HepG2 (cell line): ENCODE measurements around the gene SHROOM2. TPM values are rescaled to one million over a fixed set of nuclear protein-coding genes. Genes with fewer than 3 reads are reported as not detected.

Experiments
- ATAC-seq: fragments of 200-7000 bp; cut with Tn5 transposase; 3 replicates; pipeline ENCODE4 v1.9.1; 2020; ENCODE audit warnings: mild to moderate bottlenecking, moderate library complexity
- BruUV-seq: library from RNA; stranded (reverse); fragments of 400-500 nt; replicated peaks from 2 replicates; lab custom pipeline; 2021; lab: Mats Ljungman, UMichigan
- CTCF ChIA-PET: fragments of 300-600 bp; formaldehyde crosslinking; extraction: SDS; loops from one replicate; lab custom pipeline; 2021; ENCODE audit warnings: low total read pairs, inconsistent platforms, low intra/inter-chr PET ratio; lab: Yijun Ruan, JAX
- POLR2A ChIA-PET: fragments of 350-600 bp; sonication (Branson Sonifier 250); formaldehyde crosslinking; loops from one replicate; lab custom pipeline; 2020; ENCODE audit warnings: antibody characterized with exemption, inconsistent platforms; lab: Yijun Ruan, JAX
- DNase-seq: peaks from one replicate; pipeline ENCODE4 v3.0.0-alpha.2; 2015; ENCODE audit warnings: low spot score
- FAIRE-seq: peaks from 3 replicates; lab custom pipeline; 2011; peaks lifted over from hg19 to GRCh38; lab: Jason Lieb, UNC
- H2AFZ ChIP-seq: one replicate; pipeline ENCODE4 v1.6.1; 2011; ENCODE audit warnings: low read length, inconsistent platforms
- H3K27ac ChIP-seq: fragments of 300-600 bp; 3 replicates; pipeline ENCODE4 v1.8.0; 2011; ENCODE audit warnings: mixed run types, mild to moderate bottlenecking, mixed read lengths, low read length, inconsistent platforms; ENCODE audit not compliant: insufficient read depth; ENCODE audit errors: extremely low read length
- H3K27me3 ChIP-seq, 2 experiments: fragments of 200-600 bp in 1 of 2; 2 replicates in 1 of 2; 3 replicates in 1 of 2; pipeline versions ENCODE4 v1.6.0 to v1.8.0; 2011; ENCODE audit warnings: low read length in 2 of 2, mild to moderate bottlenecking in 2 of 2, moderate library complexity in 2 of 2, inconsistent platforms in 1 of 2; ENCODE audit not compliant: insufficient read depth in 2 of 2, control insufficient read depth in 1 of 2
- H3K36me3 ChIP-seq, 2 experiments: fragments of 200-600 bp in 1 of 2; replicated peaks in 1 of 2; 2 replicates in 1 of 2; 3 replicates in 1 of 2; pipeline versions ENCODE4 v1.5.1 to v1.8.0; 2011; ENCODE audit warnings: low read length in 2 of 2, inconsistent platforms in 1 of 2; ENCODE audit not compliant: insufficient read depth in 2 of 2, control insufficient read depth in 1 of 2
- H3K4me1 ChIP-seq: 2 replicates; pipeline ENCODE4 v1.5.1; 2012; ENCODE audit warnings: low read length, inconsistent platforms; ENCODE audit not compliant: insufficient read depth
- H3K4me2 ChIP-seq: 2 replicates; pipeline ENCODE4 v1.6.0; 2011; ENCODE audit warnings: low read depth, low read length, inconsistent platforms
- H3K4me3 ChIP-seq, 3 experiments: fragments of 200-600 bp in 1 of 3; sonication (generic), shearing (Covaris generic) in 1 of 3; replicated peaks in 1 of 3; 2 replicates each; pipeline ENCODE4 v1.5.1; 2011 to 2016; ENCODE audit warnings: low read length in 3 of 3, inconsistent platforms in 2 of 3, low read depth in 2 of 3, mild to moderate bottlenecking in 2 of 3, control low read depth in 1 of 3, mixed read lengths in 1 of 3; ENCODE audit not compliant: insufficient read depth in 1 of 3
- H3K79me2 ChIP-seq: one replicate; pipeline ENCODE4 v1.6.1; 2011; ENCODE audit warnings: low read length, inconsistent platforms; ENCODE audit not compliant: insufficient read depth
- H3K9ac ChIP-seq: 2 replicates; pipeline ENCODE4 v1.6.0; 2011; ENCODE audit warnings: mild to moderate bottlenecking, low read depth, low read length, inconsistent platforms; ENCODE audit not compliant: insufficient read depth
- H3K9me3 ChIP-seq: 2 replicates; pipeline ENCODE4 v1.5.1; 2012; ENCODE audit warnings: mild to moderate bottlenecking, low read length
- H4K20me1 ChIP-seq: 2 replicates; pipeline ENCODE4 v1.6.0; 2011; ENCODE audit warnings: inconsistent platforms, mild to moderate bottlenecking, low read length, moderate library complexity; ENCODE audit not compliant: insufficient read depth
- WGBS: methylation state at CpG from one replicate; pipeline ENCODE4 v1.1.6; 2017; ENCODE audit warnings: low lambda C conversion rate; 5-methylcytosine and 5-hydroxymethylcytosine counted together
- in situ Hi-C: cut with HindIII; loops from 2 replicates; pipeline ENCODE4 v1.10.0; 2017; ENCODE audit warnings: low pct_unique_long_range_greater_than_20kb; ENCODE audit not compliant: extremely low pct_ligation_motif_present
- intact Hi-C: fragments of 100-400 bp; cut with micrococcal nuclease; formaldehyde crosslinking; loops from one replicate; pipeline ENCODE4 v1.10.0; 2022; ENCODE audit not compliant: unreplicated experiment
- polyA plus RNA-seq, 8 experiments: library from polyadenylated mRNA; depleted of rRNA in 3 of 8; stranded (reverse) in 7 of 8; unstranded in 1 of 8; fragments of >200 nt; fragmentation: Illumina TruSeq in 4 of 8; extraction: Trizol in 4 of 8; gene quantifications; 2 replicates each; pipeline versions ENCODE4 v1.2.1 to v1.2.3, GENCODE V29; 2011 to 2016; ENCODE audit warnings: low read depth in 4 of 8, missing spikeins in 1 of 8, mixed read lengths in 1 of 8; ENCODE audit not compliant: insufficient read depth in 1 of 8
- total RNA-seq, 5 experiments: library from RNA; depleted of rRNA; stranded (reverse); fragments of >200 nt; fragmentation: Illumina TruSeq; extraction: Trizol; gene quantifications; 2 replicates each; pipeline ENCODE4 v1.2.3, GENCODE V29; 2016; ENCODE audit warnings: low read depth in 1 of 5
- TF ChIP-seq, protein P1 (sequence below): sonication (generic); formaldehyde crosslinking; IDR thresholded peaks from 2 replicates; pipeline ENCODE4 v1.4.0; 2020; ENCODE audit warnings: missing genetic modification reagents, borderline replicate concordance
- TF ChIP-seq, protein P2 (sequence below), 2 experiments: fragments of 450-650 bp in 1 of 2; sonication (generic) in 1 of 2; formaldehyde crosslinking in 1 of 2; IDR thresholded peaks; 2 replicates each; pipeline versions ENCODE4 v1.6.1 to v1.8.0; 2016 to 2022; ENCODE audit warnings: antibody characterized with exemption in 1 of 2, mild to moderate bottlenecking in 1 of 2, missing genetic modification reagents in 1 of 2
- TF ChIP-seq, protein P3 (sequence below): sonication (generic); formaldehyde crosslinking; IDR thresholded peaks from 2 replicates; pipeline ENCODE4 v1.4.0; 2020; ENCODE audit warnings: missing genetic modification reagents
- TF ChIP-seq, protein P4 (sequence below): sonication (generic); formaldehyde crosslinking; IDR thresholded peaks from 2 replicates; pipeline ENCODE4 v1.4.0; 2020; ENCODE audit warnings: missing genetic modification reagents

Gene SHROOM2
- total and polyA plus RNA-seq, 2 of the 13 experiments (the other 11 are each of a cell fraction or from before 2014, with no cell fraction given) = 0.92 to 1.4 TPM

DNA sequence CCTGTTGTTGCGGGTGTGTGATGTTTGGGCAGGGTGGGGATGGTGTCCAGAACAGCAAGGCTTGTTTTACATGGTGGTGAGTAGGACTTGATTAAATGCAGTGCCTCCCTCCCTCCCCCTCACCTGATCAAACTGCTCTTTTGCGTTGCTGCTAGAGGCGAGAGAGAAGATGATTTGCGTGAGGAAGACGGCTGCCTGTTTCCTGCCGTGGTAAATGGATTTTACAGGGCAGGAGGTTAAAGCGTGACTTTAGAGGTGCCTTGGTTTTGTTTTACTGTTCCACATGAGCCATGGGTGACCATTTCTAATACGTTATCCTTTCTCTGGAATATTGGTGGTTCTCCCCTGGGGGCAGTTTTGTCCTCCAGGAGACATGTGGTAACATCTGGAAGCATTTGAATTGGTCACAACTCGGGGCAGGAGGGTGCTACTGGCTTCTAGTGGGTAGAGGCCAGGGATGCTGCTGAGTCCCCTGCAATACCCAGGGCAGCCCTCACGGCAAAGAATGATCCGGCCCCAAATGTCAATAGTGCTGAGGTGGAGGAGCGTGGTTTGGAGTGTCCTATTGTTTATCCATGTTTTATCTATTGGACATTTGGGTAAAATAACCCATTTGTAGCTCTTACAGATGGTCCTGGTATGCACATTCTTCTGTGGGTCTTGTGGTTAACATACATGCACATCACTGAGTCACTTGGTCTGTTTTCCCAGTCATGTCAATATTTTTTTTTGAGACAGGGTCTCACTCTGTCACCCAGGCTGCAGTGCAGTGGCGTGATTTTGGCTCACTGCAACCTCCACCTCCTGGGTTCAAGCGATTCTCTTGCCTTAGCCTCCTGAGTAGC, 73.7 kb downstream of the SHROOM2 start:
- Histone ChIP-seq H3K4me2 (no peak overlapping the region), H3K9ac (no peak overlapping the region), H3K4me3 (no peak overlapping the region), H3K4me1 (peaks cover 24% of the 10 kb centered on the region), H2AFZ (no peak overlapping the region), H3K27me3 (no peaks in the 10 kb centered on the region), H3K36me3 (no peaks in the 10 kb centered on the region), H3K27ac (no peak overlapping the region), H3K9me3 (no peaks in the 10 kb centered on the region), H4K20me1 (no peaks in the 10 kb centered on the region), H3K79me2 (no peaks in the 10 kb centered on the region)
- intact Hi-C loops (no loop called here), in situ Hi-C loops (no loop called here)
- ChIA-PET CTCF (no interaction called here), POLR2A (no interaction called here)
- no TSS peak for BruUV-seq
- FAIRE-seq (no peak), DNase-seq (no peak), ATAC-seq (no peak)
- 97% methylated on average over 6 of the region's 14 CpGs for WGBS
- TF ChIP-seq, protein P1, sequence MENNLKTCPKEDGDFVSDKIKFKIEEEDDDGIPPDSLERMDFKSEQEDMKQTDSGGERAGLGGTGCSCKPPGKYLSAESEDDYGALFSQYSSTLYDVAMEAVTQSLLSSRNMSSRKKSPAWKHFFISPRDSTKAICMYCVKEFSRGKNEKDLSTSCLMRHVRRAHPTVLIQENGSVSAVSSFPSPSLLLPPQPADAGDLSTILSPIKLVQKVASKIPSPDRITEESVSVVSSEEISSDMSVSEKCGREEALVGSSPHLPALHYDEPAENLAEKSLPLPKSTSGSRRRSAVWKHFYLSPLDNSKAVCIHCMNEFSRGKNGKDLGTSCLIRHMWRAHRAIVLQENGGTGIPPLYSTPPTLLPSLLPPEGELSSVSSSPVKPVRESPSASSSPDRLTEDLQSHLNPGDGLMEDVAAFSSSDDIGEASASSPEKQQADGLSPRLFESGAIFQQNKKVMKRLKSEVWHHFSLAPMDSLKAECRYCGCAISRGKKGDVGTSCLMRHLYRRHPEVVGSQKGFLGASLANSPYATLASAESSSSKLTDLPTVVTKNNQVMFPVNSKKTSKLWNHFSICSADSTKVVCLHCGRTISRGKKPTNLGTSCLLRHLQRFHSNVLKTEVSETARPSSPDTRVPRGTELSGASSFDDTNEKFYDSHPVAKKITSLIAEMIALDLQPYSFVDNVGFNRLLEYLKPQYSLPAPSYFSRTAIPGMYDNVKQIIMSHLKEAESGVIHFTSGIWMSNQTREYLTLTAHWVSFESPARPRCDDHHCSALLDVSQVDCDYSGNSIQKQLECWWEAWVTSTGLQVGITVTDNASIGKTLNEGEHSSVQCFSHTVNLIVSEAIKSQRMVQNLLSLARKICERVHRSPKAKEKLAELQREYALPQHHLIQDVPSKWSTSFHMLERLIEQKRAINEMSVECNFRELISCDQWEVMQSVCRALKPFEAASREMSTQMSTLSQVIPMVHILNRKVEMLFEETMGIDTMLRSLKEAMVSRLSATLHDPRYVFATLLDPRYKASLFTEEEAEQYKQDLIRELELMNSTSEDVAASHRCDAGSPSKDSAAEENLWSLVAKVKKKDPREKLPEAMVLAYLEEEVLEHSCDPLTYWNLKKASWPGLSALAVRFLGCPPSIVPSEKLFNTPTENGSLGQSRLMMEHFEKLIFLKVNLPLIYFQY (CRISPR knock-in tag) = no peak
- TF ChIP-seq, protein P2, sequence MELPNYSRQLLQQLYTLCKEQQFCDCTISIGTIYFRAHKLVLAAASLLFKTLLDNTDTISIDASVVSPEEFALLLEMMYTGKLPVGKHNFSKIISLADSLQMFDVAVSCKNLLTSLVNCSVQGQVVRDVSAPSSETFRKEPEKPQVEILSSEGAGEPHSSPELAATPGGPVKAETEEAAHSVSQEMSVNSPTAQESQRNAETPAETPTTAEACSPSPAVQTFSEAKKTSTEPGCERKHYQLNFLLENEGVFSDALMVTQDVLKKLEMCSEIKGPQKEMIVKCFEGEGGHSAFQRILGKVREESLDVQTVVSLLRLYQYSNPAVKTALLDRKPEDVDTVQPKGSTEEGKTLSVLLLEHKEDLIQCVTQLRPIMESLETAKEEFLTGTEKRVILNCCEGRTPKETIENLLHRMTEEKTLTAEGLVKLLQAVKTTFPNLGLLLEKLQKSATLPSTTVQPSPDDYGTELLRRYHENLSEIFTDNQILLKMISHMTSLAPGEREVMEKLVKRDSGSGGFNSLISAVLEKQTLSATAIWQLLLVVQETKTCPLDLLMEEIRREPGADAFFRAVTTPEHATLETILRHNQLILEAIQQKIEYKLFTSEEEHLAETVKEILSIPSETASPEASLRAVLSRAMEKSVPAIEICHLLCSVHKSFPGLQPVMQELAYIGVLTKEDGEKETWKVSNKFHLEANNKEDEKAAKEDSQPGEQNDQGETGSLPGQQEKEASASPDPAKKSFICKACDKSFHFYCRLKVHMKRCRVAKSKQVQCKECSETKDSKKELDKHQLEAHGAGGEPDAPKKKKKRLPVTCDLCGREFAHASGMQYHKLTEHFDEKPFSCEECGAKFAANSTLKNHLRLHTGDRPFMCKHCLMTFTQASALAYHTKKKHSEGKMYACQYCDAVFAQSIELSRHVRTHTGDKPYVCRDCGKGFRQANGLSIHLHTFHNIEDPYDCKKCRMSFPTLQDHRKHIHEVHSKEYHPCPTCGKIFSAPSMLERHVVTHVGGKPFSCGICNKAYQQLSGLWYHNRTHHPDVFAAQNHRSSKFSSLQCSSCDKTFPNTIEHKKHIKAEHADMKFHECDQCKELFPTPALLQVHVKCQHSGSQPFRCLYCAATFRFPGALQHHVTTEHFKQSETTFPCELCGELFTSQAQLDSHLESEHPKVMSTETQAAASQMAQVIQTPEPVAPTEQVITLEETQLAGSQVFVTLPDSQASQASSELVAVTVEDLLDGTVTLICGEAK (IDR thresholded peaks at IDR 0.05) = no peak
- TF ChIP-seq, protein P2 (CRISPR knock-in tag; IDR thresholded peaks at IDR 0.05) = no peak
- TF ChIP-seq, protein P3, sequence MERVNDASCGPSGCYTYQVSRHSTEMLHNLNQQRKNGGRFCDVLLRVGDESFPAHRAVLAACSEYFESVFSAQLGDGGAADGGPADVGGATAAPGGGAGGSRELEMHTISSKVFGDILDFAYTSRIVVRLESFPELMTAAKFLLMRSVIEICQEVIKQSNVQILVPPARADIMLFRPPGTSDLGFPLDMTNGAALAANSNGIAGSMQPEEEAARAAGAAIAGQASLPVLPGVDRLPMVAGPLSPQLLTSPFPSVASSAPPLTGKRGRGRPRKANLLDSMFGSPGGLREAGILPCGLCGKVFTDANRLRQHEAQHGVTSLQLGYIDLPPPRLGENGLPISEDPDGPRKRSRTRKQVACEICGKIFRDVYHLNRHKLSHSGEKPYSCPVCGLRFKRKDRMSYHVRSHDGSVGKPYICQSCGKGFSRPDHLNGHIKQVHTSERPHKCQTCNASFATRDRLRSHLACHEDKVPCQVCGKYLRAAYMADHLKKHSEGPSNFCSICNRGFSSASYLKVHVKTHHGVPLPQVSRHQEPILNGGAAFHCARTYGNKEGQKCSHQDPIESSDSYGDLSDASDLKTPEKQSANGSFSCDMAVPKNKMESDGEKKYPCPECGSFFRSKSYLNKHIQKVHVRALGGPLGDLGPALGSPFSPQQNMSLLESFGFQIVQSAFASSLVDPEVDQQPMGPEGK (CRISPR knock-in tag) = no peak
- TF ChIP-seq, protein P4, sequence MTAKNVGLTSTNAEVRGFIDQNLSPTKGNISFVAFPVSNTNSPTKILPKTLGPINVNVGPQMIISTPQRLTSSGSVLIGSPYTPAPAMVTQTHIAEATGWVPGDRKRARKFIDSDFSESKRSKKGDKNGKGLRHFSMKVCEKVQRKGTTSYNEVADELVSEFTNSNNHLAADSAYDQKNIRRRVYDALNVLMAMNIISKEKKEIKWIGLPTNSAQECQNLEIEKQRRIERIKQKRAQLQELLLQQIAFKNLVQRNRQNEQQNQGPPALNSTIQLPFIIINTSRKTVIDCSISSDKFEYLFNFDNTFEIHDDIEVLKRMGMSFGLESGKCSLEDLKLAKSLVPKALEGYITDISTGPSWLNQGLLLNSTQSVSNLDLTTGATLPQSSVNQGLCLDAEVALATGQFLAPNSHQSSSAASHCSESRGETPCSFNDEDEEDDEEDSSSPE = no peak
